HL-60 (cell line): ENCODE measurements around the gene DPEP1.
"Not testable (repeated sequence)": the region's sequence is repeated elsewhere in the genome, so short reads cannot be mapped to it uniquely, and the experiment has no call there.

Experiments
- DNase-seq, 2 experiments: peaks; one replicate each; pipeline ENCODE4 v3.0.0-alpha.2; 2010 to 2020; ENCODE audit warnings: low read depth in 1 of 2, low spot score in 1 of 2
- H3K27ac ChIP-seq: fragments of 250-450 bp; sonication (Bioruptor Pico); replicated peaks from 2 replicates; pipeline ENCODE4 v1.5.1; 2020; ENCODE audit warnings: mild to moderate bottlenecking, moderate library complexity
- H3K27me3 ChIP-seq: fragments of 250-450 bp; sonication (Bioruptor Pico); 2 replicates; pipeline ENCODE4 v1.5.1; 2021; ENCODE audit warnings: mild to moderate bottlenecking, moderate library complexity; ENCODE audit not compliant: insufficient read depth, poor library complexity, severe bottlenecking
- H3K4me3 ChIP-seq: replicated peaks from 2 replicates; pipeline ENCODE4 v1.5.1; 2011; ENCODE audit warnings: mild to moderate bottlenecking, control low read depth, low read length; ENCODE audit not compliant: insufficient read depth
- CTCF ChIP-seq: IDR thresholded peaks from one replicate; pipeline ENCODE4 v1.5.1; 2011; ENCODE audit warnings: low read length, control low read depth, inconsistent platforms; ENCODE audit not compliant: insufficient read depth
- GABPA ChIP-seq: IDR thresholded peaks from 2 replicates; pipeline ENCODE4 v1.6.1; 2012; ENCODE audit warnings: low read depth
- POLR2AphosphoS5 ChIP-seq: IDR thresholded peaks from 2 replicates; pipeline ENCODE4 v1.6.1; 2012; ENCODE audit warnings: low read depth
- REST ChIP-seq: IDR thresholded peaks from 2 replicates; pipeline ENCODE4 v1.6.1; 2012; ENCODE audit warnings: low read depth; ENCODE audit not compliant: insufficient replicate concordance
- SPI1 ChIP-seq: IDR thresholded peaks from 2 replicates; pipeline ENCODE4 v1.6.1; 2012; ENCODE audit warnings: low read depth, mild to moderate bottlenecking, borderline replicate concordance

DPEP1 gene

GRCh38 chr16:89670496-89671431 is 57.3 kb downstream of the DPEP1 start:
- DNase-seq, result peak in 1 of 2 experiments; percentile 32
- Histone ChIP-seq H3K27me3 (no peaks in the 10 kb centered on the region), H3K4me3 (no peak overlapping the region), H3K27ac (no peak overlapping the region)
- TF ChIP-seq SPI1 (no peak), GABPA (no peak), CTCF (no peak), POLR2AphosphoS5 (no peak), REST (no peak)

GRCh38 chr16:89671565-89671964 is 58.1 kb downstream of the DPEP1 start:
- H3K27ac ChIP-seq, result not testable (repeated sequence)

GRCh38 chr16:89672177-89672941 is 58.9 kb downstream of the DPEP1 start:
- Histone ChIP-seq H3K27ac (no peak overlapping the region), H3K4me3 (no peak overlapping the region), H3K27me3 (no peaks in the 10 kb centered on the region)
- no peak for DNase-seq
- TF ChIP-seq GABPA, result no peak
- TF ChIP-seq POLR2AphosphoS5, result no peak
- TF ChIP-seq SPI1, result no peak
- no peak for TF ChIP-seq REST
- TF ChIP-seq CTCF, result no peak

More at GRCh38 chr16:89671565-89671964, 58.1 kb downstream of the DPEP1 start:
- not testable (repeated sequence) for DNase-seq, H3K4me3 ChIP-seq, H3K27me3 ChIP-seq

- no peak for DNase-seq
- H3K27ac ChIP-seq, result no peak overlapping the region
- TF ChIP-seq GABPA, result no peak
- no peak for TF ChIP-seq SPI1
- no peak for TF ChIP-seq CTCF
- TF ChIP-seq POLR2AphosphoS5, result no peak
- no peak for TF ChIP-seq REST
- no peak overlapping the region for H3K4me3 ChIP-seq
- no peaks in the 10 kb centered on the region for H3K27me3 ChIP-seq
These were observed 64.8 kb downstream of the DPEP1 start for GRCh38 chr16:89678258-89678657.
